AG04450 (cell line): ENCODE measurements around the gene GDPD3. TPM values are rescaled to one million over a fixed set of nuclear protein-coding genes. Genes with fewer than 3 reads are reported as not detected.

Experiments used
- CTCF ChIA-PET: fragments of 300-600, 350-600 bp; formaldehyde crosslinking; extraction: SDS; loops from one replicate; lab custom pipeline; 2022; ENCODE audit warnings: antibody characterized with exemption, inconsistent platforms; lab: Charles Lee
- POLR2A ChIA-PET: fragments of 350-600 bp; formaldehyde crosslinking; extraction: SDS; loops from one replicate; lab custom pipeline; 2021; ENCODE audit warnings: antibody characterized with exemption, inconsistent platforms; lab: Yijun Ruan, JAX
- DNase-seq: peaks from one replicate; pipeline ENCODE4 v3.0.0-alpha.2; 2011; ENCODE audit warnings: low read depth, low spot score
- H3K27ac ChIP-seq: one replicate; pipeline ENCODE4 v1.5.1; 2012; ENCODE audit warnings: low read depth, low read length, control low read depth
- H3K27me3 ChIP-seq: one replicate; pipeline ENCODE4 v1.6.0; 2012; ENCODE audit warnings: low read length; ENCODE audit not compliant: control insufficient read depth, insufficient read depth
- H3K4me3 ChIP-seq: 2 replicates; pipeline ENCODE4 v1.5.1; 2011; ENCODE audit warnings: mild to moderate bottlenecking, low read depth, low read length, control low read depth
- H3K9me3 ChIP-seq: 2 replicates; pipeline ENCODE4 v1.5.1; 2012; ENCODE audit warnings: low read length; ENCODE audit not compliant: control insufficient read depth, insufficient read depth
- CTCF ChIP-seq: IDR thresholded peaks from 2 replicates; pipeline ENCODE4 v1.5.1; 2011; ENCODE audit warnings: low read depth, low read length, control low read depth, inconsistent platforms
- polyA plus RNA-seq: library from polyadenylated mRNA; depleted of rRNA; stranded (reverse); fragments of >200 nt; gene quantifications from 2 replicates; pipeline ENCODE4 v1.2.3, GENCODE V29; 2011

Gene GDPD3
- polyA plus RNA-seq, 1 experiment, result 1.9 TPM

- no peak for DNase-seq
- CTCF ChIA-PET, result no interaction called here
- POLR2A ChIA-PET, result no interaction called here
Observed at GRCh38 chr16:30139583-30140481, 26.5 kb upstream of the GDPD3 start.

GRCh38 chr16:30137897-30138296, 24.6 kb upstream of the GDPD3 start:
- Histone ChIP-seq H3K9me3 (no peaks in the 10 kb centered on the region), H3K4me3 (no peak overlapping the region), H3K27me3 (peaks cover 3% of the 10 kb centered on the region), H3K27ac (peak overlapping the region; percentile 21)
- no peak for TF ChIP-seq CTCF
- ChIA-PET CTCF (no interaction called here), POLR2A (no interaction called here)
- DNase-seq, result no peak

More at GRCh38 chr16:30139583-30140481, 26.5 kb upstream of the GDPD3 start:
- Histone ChIP-seq H3K9me3 (no peaks in the 10 kb centered on the region), H3K27me3 (peaks cover 7% of the 10 kb centered on the region), H3K27ac (no peak overlapping the region), H3K4me3 (no peak overlapping the region)
- no peak for TF ChIP-seq CTCF

GRCh38 chr16:30136971-30137605, 23.8 kb upstream of the GDPD3 start:
- Histone ChIP-seq H3K9me3 (no peaks in the 10 kb centered on the region), H3K4me3 (no peak overlapping the region), H3K27me3 (peaks cover 3% of the 10 kb centered on the region), H3K27ac (no peak overlapping the region)
- ChIA-PET POLR2A (no interaction called here), CTCF (interaction anchor here (0.7 to 1.0 kb wide), 2 partner anchors 25 to 189 kb away, joined by 4 to 12 read pairs; no protein-coding TSS in a partner anchor)
- no peak for TF ChIP-seq CTCF
- DNase-seq, result no peak

GRCh38 chr16:30132591-30132990, 19.3 kb upstream of the GDPD3 start:
- Histone ChIP-seq H3K4me3 (no peak overlapping the region), H3K9me3 (no peaks in the 10 kb centered on the region), H3K27ac (no peak overlapping the region), H3K27me3 (no peaks in the 10 kb centered on the region)
- no peak for DNase-seq
- TF ChIP-seq CTCF, result no peak
- POLR2A ChIA-PET, result no interaction called here
- CTCF ChIA-PET, result no interaction called here

GRCh38 chr16:30131869-30132475, 18.6 kb upstream of the GDPD3 start:
- no peak for TF ChIP-seq CTCF
- CTCF ChIA-PET, result no interaction called here
- no peak for DNase-seq

More at GRCh38 chr16:30131869-30132475, 18.6 kb upstream of the GDPD3 start:
- POLR2A ChIA-PET, result no interaction called here
- Histone ChIP-seq H3K9me3 (no peaks in the 10 kb centered on the region), H3K27me3 (no peaks in the 10 kb centered on the region), H3K4me3 (no peak overlapping the region), H3K27ac (no peak overlapping the region)
